ENCODE measurements around the gene TRIL. TPM values are rescaled to one million over a fixed set of nuclear protein-coding genes. Genes with fewer than 3 reads are reported as not detected.

The TRIL gene
- total and polyA plus RNA-seq, 10 donors, result 0.33 to 10.0 (median 3.9) TPM

GRCh38 chr7:28939367-28939766 is 18.8 kb downstream of the TRIL start:
- DNase-seq, result no peak
- WGBS, 5 donors, result 55 to 76% (median 67%) methylated on average over 5 of the region's 5 CpGs
- Histone ChIP-seq H3K4me3 (no peak overlapping the region), H3K36me3 (no peaks in the 10 kb centered on the region), H3K27ac (peak overlapping the region in 1 of 8 donors; percentile 38), H3K4me1 (peaks cover 0 to 18% (median 6%) of the 10 kb centered on the region in 6 donors), H3K9me3 (no peaks in the 10 kb centered on the region), H3K27me3 (replicated peaks in 1 of 7) (no peaks in the 10 kb centered on the region)
- TF ChIP-seq, protein P1, sequence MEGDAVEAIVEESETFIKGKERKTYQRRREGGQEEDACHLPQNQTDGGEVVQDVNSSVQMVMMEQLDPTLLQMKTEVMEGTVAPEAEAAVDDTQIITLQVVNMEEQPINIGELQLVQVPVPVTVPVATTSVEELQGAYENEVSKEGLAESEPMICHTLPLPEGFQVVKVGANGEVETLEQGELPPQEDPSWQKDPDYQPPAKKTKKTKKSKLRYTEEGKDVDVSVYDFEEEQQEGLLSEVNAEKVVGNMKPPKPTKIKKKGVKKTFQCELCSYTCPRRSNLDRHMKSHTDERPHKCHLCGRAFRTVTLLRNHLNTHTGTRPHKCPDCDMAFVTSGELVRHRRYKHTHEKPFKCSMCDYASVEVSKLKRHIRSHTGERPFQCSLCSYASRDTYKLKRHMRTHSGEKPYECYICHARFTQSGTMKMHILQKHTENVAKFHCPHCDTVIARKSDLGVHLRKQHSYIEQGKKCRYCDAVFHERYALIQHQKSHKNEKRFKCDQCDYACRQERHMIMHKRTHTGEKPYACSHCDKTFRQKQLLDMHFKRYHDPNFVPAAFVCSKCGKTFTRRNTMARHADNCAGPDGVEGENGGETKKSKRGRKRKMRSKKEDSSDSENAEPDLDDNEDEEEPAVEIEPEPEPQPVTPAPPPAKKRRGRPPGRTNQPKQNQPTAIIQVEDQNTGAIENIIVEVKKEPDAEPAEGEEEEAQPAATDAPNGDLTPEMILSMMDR (IDR thresholded peaks at IDR 0.05 in 8 of 11, conservative IDR thresholded peaks at IDR 0.05 in 3 of 11), result no peak
- TF ChIP-seq POLR2AphosphoS5 (IDR thresholded peaks at IDR 0.05) (peak in 1 of 3 donors; percentile 59), POLR2A (IDR thresholded peaks at IDR 0.05) (no peak)
- intact Hi-C loops (cut with DNase I; ENCODE audit: low total_unique reads), result no loop called here

GRCh38 chr7:28937619-28938018 is 20.5 kb downstream of the TRIL start:
- Histone ChIP-seq H3K4me1 (peaks cover 0 to 25% (median 6%) of the 10 kb centered on the region in 6 donors), H3K27me3 (replicated peaks in 1 of 7) (peaks cover 0 to 6% (median 0%) of the 10 kb centered on the region in 7 donors), H3K9me3 (no peaks in the 10 kb centered on the region), H3K4me3 (no peak overlapping the region), H3K36me3 (no peaks in the 10 kb centered on the region), H3K27ac (no peak overlapping the region)
- 81 to 88% (median 84%) methylated on average over 7 of the region's 7 CpGs for WGBS, 5 donors
- DNase-seq, result no peak
- TF ChIP-seq POLR2A (IDR thresholded peaks at IDR 0.05) (no peak), POLR2AphosphoS5 (IDR thresholded peaks at IDR 0.05) (no peak)
- TF ChIP-seq, protein P1 (IDR thresholded peaks at IDR 0.05 in 8 of 11, conservative IDR thresholded peaks at IDR 0.05 in 3 of 11), result no peak
- intact Hi-C loops (cut with DNase I; ENCODE audit: low total_unique reads), result no loop called here

DNA sequence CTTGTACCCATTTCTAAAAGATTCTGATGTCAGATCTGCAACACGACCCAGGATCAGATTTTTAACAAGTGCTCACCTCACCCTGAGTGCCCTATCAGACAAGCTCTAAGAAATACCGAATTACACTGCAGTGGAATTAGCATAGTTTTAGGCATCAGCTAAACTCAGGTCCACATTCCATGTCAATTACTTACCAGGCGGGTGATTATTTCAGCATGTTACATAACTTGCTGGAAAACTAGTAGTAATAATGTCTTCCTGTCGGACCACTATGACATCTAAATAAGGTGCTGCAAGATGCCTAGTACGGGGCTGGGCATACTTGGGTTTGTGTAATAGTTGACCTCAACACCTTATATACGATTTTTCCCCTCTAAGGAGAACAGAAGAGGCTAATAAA is 21.0 kb downstream of the TRIL start:
- no peaks in the 10 kb centered on the region for H3K36me3 ChIP-seq
- 78 to 88% (median 82%) methylated on average over 6 of the region's 6 CpGs for WGBS, 5 donors
- intact Hi-C loops (cut with DNase I; ENCODE audit: low total_unique reads), result no loop called here
- no peaks in the 10 kb centered on the region for H3K9me3 ChIP-seq
- H3K4me1 ChIP-seq, result peaks cover 0 to 25% (median 6%) of the 10 kb centered on the region in 6 donors
- no peak for DNase-seq
- H3K4me3 ChIP-seq, result no peak overlapping the region
- no peak overlapping the region for H3K27ac ChIP-seq
- no peak for TF ChIP-seq POLR2AphosphoS5 (IDR thresholded peaks at IDR 0.05)
- TF ChIP-seq, protein P1 (IDR thresholded peaks at IDR 0.05 in 8 of 11, conservative IDR thresholded peaks at IDR 0.05 in 3 of 11), result no peak
- no peak for TF ChIP-seq POLR2A (IDR thresholded peaks at IDR 0.05)
- peaks cover 0 to 6% (median 0%) of the 10 kb centered on the region in 7 donors for H3K27me3 ChIP-seq (replicated peaks in 1 of 7)

DNA sequence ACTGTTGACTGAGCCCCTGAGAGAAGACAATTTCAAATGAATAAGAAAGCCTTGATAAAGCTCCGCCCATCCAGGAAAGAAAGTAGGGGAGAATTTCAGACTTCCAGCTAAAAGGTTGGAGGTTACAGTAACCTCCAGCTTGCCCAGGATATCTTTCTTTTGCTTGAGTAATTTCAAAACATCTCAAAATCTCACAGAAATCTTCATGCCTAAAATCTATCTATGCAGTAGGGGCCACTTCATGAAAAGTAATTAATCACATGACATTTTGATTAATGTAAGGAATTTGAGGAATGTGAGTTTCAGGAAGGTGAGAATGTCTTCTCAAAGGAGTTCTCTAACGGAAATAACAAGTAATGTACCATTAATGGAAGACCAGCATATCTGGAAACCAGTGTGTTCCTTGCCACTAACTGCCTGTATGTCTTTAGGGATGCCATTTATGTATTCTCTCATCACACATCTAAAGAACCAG is 24.2 kb downstream of the TRIL start:
- Histone ChIP-seq H3K9me3 (no peaks in the 10 kb centered on the region), H3K27me3 (replicated peaks in 1 of 7) (peaks cover 0 to 6% (median 0%) of the 10 kb centered on the region in 7 donors), H3K4me3 (no peak overlapping the region), H3K36me3 (no peaks in the 10 kb centered on the region), H3K4me1 (peaks cover 0 to 8% (median 0%) of the 10 kb centered on the region in 6 donors), H3K27ac (no peak overlapping the region)
- 77 to 87% (median 81%) methylated on average over 2 of the region's 2 CpGs for WGBS, 5 donors
- TF ChIP-seq, protein P1 (IDR thresholded peaks at IDR 0.05 in 8 of 11, conservative IDR thresholded peaks at IDR 0.05 in 3 of 11), result no peak
- TF ChIP-seq POLR2A (IDR thresholded peaks at IDR 0.05), result no peak
- TF ChIP-seq POLR2AphosphoS5 (IDR thresholded peaks at IDR 0.05), result no peak
- DNase-seq, result no peak
- intact Hi-C loops (cut with DNase I; ENCODE audit: low total_unique reads), result no loop called here

Data from spleen (tissue), 11 donors.